Neural crest cell (in vitro differentiated cells): ENCODE data around the gene CYP4F3. TPM values are rescaled to one million over a fixed set of nuclear protein-coding genes. Genes with fewer than 3 reads are reported as not detected.

Source experiments
- DNase-seq: peaks from one replicate; pipeline ENCODE4 v3.0.0; 2021; ENCODE audit warnings: low read depth, mixed read lengths, low spot score
- H3K27ac Mint-ChIP-seq: one replicate; pipeline ENCODE4 v1.8.0; 2021; ENCODE audit warnings: mild to moderate bottlenecking, mixed read lengths; ENCODE audit not compliant: unreplicated experiment
- H3K27me3 Mint-ChIP-seq: 2 replicates; pipeline ENCODE4 v1.8.0; 2021; ENCODE audit warnings: low read depth, mild to moderate bottlenecking, mixed read lengths
- H3K36me3 Mint-ChIP-seq: 2 replicates; pipeline ENCODE4 v1.8.0; 2021; ENCODE audit warnings: low read depth, mild to moderate bottlenecking, mixed read lengths
- H3K4me1 Mint-ChIP-seq: 2 replicates; pipeline ENCODE4 v1.8.0; 2021; ENCODE audit warnings: mixed read lengths
- H3K4me3 Mint-ChIP-seq: one replicate; pipeline ENCODE4 v1.8.0; 2021; ENCODE audit warnings: mild to moderate bottlenecking, mixed read lengths
- H3K9me3 Mint-ChIP-seq: 2 replicates; pipeline ENCODE4 v1.8.0; 2021; ENCODE audit warnings: mixed read lengths
- total RNA-seq: library from RNA; stranded (reverse); gene quantifications from 2 replicates; pipeline ENCODE4 v1.2.1, GENCODE V29; 2021
- TF ChIP-seq, protein P1 (sequence below): fragments of 200-600 bp; sonication (generic); conservative IDR thresholded peaks from 2 replicates; pipeline ENCODE4 v1.5.0; 2021; ENCODE audit warnings: antibody characterized with exemption, mild to moderate bottlenecking

Gene CYP4F3
- total RNA-seq, 1 donor from 2014 or later, result not detected

DNA sequence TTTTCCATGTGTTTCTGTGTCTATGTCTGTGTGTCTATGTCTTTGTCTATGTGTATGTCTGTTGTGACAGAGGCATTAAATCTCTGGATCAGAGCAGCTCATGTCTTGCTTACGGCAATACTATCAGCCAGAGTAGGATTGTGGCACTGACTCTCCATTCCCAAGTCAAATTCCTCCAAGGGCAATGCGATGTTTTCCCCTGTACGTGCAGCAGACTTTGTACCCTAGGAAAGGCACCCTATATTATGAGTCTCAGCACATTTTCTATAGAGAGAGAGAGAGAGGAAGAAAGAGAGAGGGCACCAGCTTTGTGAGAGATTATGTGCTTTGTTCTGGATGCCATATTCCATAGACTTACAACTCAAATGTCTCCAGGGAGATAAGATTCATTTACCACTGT, 11.1 kb downstream of the CYP4F3 start:
- TF ChIP-seq, protein P1, sequence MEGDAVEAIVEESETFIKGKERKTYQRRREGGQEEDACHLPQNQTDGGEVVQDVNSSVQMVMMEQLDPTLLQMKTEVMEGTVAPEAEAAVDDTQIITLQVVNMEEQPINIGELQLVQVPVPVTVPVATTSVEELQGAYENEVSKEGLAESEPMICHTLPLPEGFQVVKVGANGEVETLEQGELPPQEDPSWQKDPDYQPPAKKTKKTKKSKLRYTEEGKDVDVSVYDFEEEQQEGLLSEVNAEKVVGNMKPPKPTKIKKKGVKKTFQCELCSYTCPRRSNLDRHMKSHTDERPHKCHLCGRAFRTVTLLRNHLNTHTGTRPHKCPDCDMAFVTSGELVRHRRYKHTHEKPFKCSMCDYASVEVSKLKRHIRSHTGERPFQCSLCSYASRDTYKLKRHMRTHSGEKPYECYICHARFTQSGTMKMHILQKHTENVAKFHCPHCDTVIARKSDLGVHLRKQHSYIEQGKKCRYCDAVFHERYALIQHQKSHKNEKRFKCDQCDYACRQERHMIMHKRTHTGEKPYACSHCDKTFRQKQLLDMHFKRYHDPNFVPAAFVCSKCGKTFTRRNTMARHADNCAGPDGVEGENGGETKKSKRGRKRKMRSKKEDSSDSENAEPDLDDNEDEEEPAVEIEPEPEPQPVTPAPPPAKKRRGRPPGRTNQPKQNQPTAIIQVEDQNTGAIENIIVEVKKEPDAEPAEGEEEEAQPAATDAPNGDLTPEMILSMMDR, result no peak
- H3K9me3 Mint-ChIP-seq, result peaks cover 32% of the 10 kb centered on the region
- peaks cover 6% of the 10 kb centered on the region for H3K36me3 Mint-ChIP-seq
- H3K27me3 Mint-ChIP-seq, result no peaks in the 10 kb centered on the region
- no peak overlapping the region for H3K4me3 Mint-ChIP-seq
- no peak overlapping the region for H3K27ac Mint-ChIP-seq
- no peaks in the 10 kb centered on the region for H3K4me1 Mint-ChIP-seq
- DNase-seq, result no peak

DNA sequence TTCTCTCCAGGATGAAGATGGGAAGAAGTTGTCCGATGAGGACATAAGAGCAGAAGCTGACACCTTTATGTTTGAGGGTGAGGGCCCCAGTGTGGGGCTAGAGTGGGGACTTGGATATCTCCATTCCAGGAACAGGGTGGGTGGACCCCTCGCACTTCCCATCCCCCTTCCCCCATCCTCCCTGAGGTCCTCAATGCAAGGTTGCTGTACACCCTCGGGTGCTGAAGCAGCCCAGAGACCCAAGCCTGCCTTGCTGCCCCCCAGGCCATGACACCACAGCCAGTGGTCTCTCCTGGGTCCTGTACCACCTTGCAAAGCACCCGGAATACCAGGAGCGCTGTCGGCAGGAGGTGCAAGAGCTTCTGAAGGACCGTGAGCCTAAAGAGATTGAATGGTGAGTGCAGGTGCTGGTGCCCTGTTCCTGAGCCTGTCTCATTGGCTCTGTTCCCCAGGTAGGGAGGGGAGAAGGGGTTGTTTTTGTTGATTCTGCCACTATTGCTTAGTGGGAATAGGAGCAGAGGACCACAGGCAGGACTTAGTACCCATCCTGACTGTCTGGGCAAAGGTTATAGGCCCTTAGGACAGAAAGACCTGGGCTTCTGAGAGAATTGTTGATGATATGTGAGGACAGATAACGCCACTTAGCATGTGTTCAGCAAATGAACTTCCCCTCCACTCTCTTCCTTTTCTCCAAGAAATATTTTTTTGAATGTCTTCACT, 12.0 kb downstream of the CYP4F3 start:
- Mint-ChIP-seq H3K4me1 (no peaks in the 10 kb centered on the region), H3K4me3 (no peak overlapping the region), H3K9me3 (peaks cover 34% of the 10 kb centered on the region), H3K27ac (no peak overlapping the region), H3K36me3 (peaks cover 6% of the 10 kb centered on the region), H3K27me3 (no peaks in the 10 kb centered on the region)
- TF ChIP-seq, protein P1, result no peak
- DNase-seq, result no peak

DNA sequence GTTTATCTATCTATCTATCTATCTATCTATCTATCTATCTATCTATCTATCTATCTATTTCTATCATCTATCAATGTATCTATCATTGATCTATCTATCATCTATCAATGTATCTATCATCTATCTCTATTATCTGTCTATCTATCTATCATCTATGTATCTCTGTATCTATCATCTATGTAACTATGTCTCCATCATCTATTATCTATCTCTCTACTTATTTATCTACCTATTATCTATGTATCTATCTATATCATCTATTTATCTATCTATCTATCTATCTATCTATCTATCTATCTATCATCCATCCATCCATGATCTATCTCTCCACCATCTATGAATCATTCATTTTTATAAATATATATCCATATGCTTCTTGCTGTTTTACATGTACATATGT, 15.8 kb downstream of the CYP4F3 start:
- peaks cover 6% of the 10 kb centered on the region for H3K36me3 Mint-ChIP-seq
- peaks cover 21% of the 10 kb centered on the region for H3K9me3 Mint-ChIP-seq
- H3K27me3 Mint-ChIP-seq, result no peaks in the 10 kb centered on the region
- H3K4me1 Mint-ChIP-seq, result no peaks in the 10 kb centered on the region
- no peak overlapping the region for H3K27ac Mint-ChIP-seq
- TF ChIP-seq, protein P1, result no peak
- no peak overlapping the region for H3K4me3 Mint-ChIP-seq
- no peak for DNase-seq

DNA sequence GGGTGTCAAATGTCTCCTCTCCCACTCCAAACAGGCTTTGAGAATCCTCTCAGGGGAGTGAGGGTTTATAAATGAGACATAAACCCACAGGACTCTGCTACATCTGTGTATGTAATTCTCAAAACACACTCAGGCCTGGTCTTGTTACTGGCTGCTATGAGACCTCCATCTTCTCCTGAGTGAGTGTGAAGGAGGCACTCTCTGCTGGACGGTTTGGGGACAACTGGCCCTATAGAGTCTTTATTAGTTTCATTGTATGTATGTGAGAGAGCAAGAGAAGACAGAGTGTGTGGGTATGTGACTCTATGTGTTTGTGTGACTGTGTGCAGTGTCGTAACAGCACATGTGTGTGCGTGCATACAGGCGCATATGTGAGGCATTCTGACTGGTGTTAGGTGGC, 22.6 kb downstream of the CYP4F3 start:
- DNase-seq, result no peak
- Mint-ChIP-seq H3K4me1 (no peaks in the 10 kb centered on the region), H3K9me3 (peaks cover 21% of the 10 kb centered on the region), H3K27me3 (no peaks in the 10 kb centered on the region), H3K27ac (no peak overlapping the region), H3K36me3 (peaks cover 2% of the 10 kb centered on the region), H3K4me3 (no peak overlapping the region)
- TF ChIP-seq, protein P1, result no peak

DNA sequence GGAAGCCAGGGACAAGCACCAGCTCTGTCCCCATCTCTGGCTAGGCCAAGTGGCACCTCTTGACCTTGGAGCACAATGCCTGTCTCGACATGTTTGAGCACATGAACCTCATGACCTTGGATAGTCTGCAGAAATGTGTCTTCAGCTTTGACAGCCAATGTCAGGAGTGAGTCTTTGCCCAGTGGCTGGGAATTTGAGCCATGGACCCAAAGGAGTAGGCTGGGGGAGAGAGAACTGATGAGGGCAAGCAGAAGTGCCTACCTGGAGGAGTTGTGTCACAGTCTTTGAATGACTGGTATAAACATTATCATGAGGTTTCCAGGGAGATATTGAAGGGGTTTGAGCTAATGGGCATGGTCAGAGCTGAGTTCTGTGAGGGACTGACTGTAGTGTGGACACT, 25.5 kb downstream of the CYP4F3 start:
- H3K4me3 Mint-ChIP-seq, result no peak overlapping the region
- H3K9me3 Mint-ChIP-seq, result peaks cover 23% of the 10 kb centered on the region
- no peak overlapping the region for H3K27ac Mint-ChIP-seq

More for the DNA sequence above, 25.5 kb downstream of the CYP4F3 start:
- DNase-seq, result no peak
- Mint-ChIP-seq H3K36me3 (peaks cover 7% of the 10 kb centered on the region), H3K27me3 (no peaks in the 10 kb centered on the region), H3K4me1 (no peaks in the 10 kb centered on the region)
- TF ChIP-seq, protein P1, result no peak
